Activated naive CD4-positive, alpha-beta T cell treated with anti-CD3 and anti-CD28 coated beads, Interleukin-2, amount 10 ng/mL, durations not matched to agents 7 days and 5 days (primary cell): ENCODE results near the gene SLC19A1.

Source experiments
- CTCF ChIA-PET: fragments of 350-600 bp; sonication (Branson Sonifier 250); formaldehyde crosslinking; loops from one replicate; lab custom pipeline; 2021; ENCODE audit warnings: antibody characterized with exemption; lab: Charles Lee
- DNase-seq: peaks from one replicate; pipeline ENCODE4 v3.0.0-alpha.2; 2020
- H3K27ac Mint-ChIP-seq: one replicate; pipeline ENCODE4 v1.8.0; 2021; ENCODE audit warnings: mild to moderate bottlenecking, moderate library complexity, mixed read lengths
- H3K27me3 Mint-ChIP-seq: one replicate; pipeline ENCODE4 v1.8.0; 2021; ENCODE audit warnings: mild to moderate bottlenecking, mixed read lengths
- H3K36me3 Mint-ChIP-seq: one replicate; pipeline ENCODE4 v1.8.0; 2021; ENCODE audit warnings: mixed read lengths
- H3K4me1 Mint-ChIP-seq: one replicate; pipeline ENCODE4 v1.8.0; 2021; ENCODE audit warnings: mixed read lengths
- H3K4me3 Mint-ChIP-seq: one replicate; pipeline ENCODE4 v1.8.0; 2021; ENCODE audit warnings: mild to moderate bottlenecking, moderate library complexity, mixed read lengths
- H3K9me3 Mint-ChIP-seq: one replicate; pipeline ENCODE4 v1.8.0; 2021; ENCODE audit warnings: mixed read lengths

SLC19A1 gene

GRCh38 chr21:45457161-45457831 lies 84.9 kb downstream of the SLC19A1 start:
- Mint-ChIP-seq H3K9me3 (peaks cover 11% of the 10 kb centered on the region), H3K4me1 (no peaks in the 10 kb centered on the region), H3K4me3 (no peak overlapping the region), H3K27ac (no peak overlapping the region), H3K27me3 (peaks cover 3% of the 10 kb centered on the region), H3K36me3 (no peaks in the 10 kb centered on the region)
- CTCF ChIA-PET, result no interaction called here
- no peak for DNase-seq

DNA sequence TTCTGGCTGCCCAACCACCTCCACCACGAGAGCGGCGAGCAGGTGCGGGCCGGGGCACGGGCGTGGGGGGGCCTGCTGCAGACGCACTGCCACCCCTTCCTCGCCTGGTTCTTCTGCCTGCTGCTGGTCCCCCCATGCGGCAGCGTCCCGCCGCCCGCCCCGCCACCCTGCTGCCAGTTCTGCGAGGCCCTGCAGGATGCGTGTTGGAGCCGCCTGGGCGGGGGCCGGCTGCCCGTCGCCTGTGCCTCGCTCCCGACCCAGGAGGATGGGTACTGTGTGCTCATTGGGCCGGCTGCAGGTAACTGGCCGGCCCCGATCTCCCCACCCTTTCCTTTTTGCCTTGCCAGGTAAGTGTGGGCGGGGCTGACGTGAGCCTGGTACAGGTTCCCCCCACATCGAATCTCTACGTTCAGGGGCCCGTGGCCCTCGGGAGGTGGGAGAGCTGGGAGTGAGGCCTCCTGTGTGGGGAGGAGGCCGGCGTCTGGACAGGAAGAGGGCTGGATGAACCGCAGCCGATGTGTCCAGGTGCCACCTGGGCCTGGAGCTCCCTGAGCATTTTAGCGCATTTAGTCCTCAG lies 85.6 kb downstream of the SLC19A1 start:
- H3K27me3 Mint-ChIP-seq, result no peaks in the 10 kb centered on the region
- no peak overlapping the region for H3K27ac Mint-ChIP-seq
- H3K9me3 Mint-ChIP-seq, result peaks cover 14% of the 10 kb centered on the region
- no peaks in the 10 kb centered on the region for H3K4me1 Mint-ChIP-seq
- DNase-seq, result no peak
- CTCF ChIA-PET, result no interaction called here
- no peaks in the 10 kb centered on the region for H3K36me3 Mint-ChIP-seq
- H3K4me3 Mint-ChIP-seq, result no peak overlapping the region

GRCh38 chr21:45455674-45456583 lies 86.3 kb downstream of the SLC19A1 start:
- CTCF ChIA-PET, result no interaction called here
- Mint-ChIP-seq H3K4me3 (no peak overlapping the region), H3K4me1 (no peaks in the 10 kb centered on the region), H3K36me3 (no peaks in the 10 kb centered on the region), H3K27me3 (no peaks in the 10 kb centered on the region), H3K9me3 (peaks cover 14% of the 10 kb centered on the region), H3K27ac (no peak overlapping the region)
- no peak for DNase-seq

GRCh38 chr21:45454926-45455673 lies 87.1 kb downstream of the SLC19A1 start:
- H3K4me1 Mint-ChIP-seq, result no peaks in the 10 kb centered on the region
- H3K27me3 Mint-ChIP-seq, result no peaks in the 10 kb centered on the region
- no peak for DNase-seq
- peaks cover 14% of the 10 kb centered on the region for H3K9me3 Mint-ChIP-seq
- H3K36me3 Mint-ChIP-seq, result no peaks in the 10 kb centered on the region
- no peak overlapping the region for H3K4me3 Mint-ChIP-seq
- CTCF ChIA-PET, result no interaction called here
- H3K27ac Mint-ChIP-seq, result no peak overlapping the region

DNA sequence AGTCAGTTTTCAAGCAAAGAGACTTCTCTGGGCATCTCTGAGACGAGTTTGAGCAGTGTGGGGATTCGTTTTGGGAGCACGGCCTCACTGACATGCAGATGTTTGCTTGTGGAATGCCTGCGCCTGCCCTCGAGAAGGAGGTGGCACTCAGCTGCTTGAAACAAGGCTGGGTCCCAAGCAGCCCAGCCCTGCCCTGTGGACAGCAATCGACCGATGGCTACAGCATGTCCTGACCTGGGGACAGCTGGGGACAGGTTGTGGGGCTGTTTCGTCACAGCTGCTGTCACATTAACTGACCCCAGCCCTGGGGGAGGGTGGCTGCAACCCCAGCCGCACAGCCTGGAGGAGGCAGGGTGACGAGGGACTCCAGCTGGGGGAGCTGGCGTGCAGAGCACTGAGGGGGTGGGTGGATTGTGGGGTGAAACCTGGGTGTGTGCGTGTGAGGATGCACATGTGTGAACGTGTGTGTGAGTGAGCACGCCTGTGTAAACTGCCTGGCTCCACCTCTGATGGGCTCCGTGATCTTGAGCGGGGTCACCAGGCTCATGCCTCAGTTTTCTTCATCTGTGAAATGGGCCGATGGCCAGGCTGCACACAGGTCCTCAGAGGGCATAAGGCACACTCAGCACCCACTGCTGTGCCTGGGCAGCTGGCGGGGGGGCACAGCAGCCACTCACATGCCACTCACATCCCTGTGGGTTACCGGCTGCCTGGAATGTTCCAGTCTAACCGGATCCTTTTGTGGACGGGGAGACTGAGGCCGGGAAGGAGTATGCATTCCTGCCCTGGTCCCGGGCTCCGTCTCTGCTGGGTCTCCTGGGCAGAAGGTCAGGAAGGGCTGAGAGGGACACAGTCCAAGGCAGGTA lies 87.9 kb downstream of the SLC19A1 start:
- Mint-ChIP-seq H3K27me3 (no peaks in the 10 kb centered on the region), H3K4me3 (no peak overlapping the region), H3K9me3 (peaks cover 14% of the 10 kb centered on the region), H3K4me1 (no peaks in the 10 kb centered on the region), H3K36me3 (no peaks in the 10 kb centered on the region), H3K27ac (no peak overlapping the region)
- CTCF ChIA-PET, result no interaction called here
- DNase-seq, result no peak

DNA sequence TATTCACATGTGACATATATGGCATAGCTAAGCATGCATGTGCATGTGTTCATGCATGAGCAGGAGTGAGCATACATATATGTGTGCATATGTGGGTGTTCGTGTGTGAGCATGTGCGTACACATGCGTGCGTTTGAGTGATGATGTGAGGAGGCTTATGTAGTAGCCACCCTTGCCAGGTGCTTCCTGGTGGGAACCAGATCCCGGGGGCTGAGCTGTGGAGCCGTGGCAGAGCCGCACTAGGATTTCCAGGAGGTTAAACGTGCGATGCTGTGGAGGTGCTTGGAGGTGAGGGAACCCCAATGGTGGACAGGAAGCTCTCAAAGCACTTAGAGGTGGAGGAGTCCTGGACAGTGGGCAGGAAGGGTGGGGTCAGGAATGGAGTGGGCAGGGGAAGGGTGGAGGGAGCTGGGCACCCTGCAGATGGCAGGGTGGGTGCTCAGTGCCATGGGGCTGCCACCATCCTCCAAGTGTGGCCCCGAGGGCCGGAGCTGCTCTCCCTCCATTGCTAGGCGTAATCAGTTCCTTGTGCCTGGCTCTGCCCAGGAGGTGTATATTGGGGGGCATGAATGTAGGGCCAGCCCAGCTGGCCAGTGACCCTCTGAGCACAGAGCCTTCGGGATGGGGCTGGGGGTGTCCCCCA lies 88.8 kb downstream of the SLC19A1 start:
- no peaks in the 10 kb centered on the region for H3K36me3 Mint-ChIP-seq

GRCh38 chr21:45452696-45453307 lies 89.4 kb downstream of the SLC19A1 start:
- CTCF ChIA-PET, result no interaction called here
- Mint-ChIP-seq H3K4me3 (no peak overlapping the region), H3K27me3 (peaks cover 3% of the 10 kb centered on the region), H3K27ac (no peak overlapping the region), H3K4me1 (no peaks in the 10 kb centered on the region), H3K9me3 (peaks cover 14% of the 10 kb centered on the region), H3K36me3 (no peaks in the 10 kb centered on the region)
- no peak for DNase-seq

More for the DNA sequence above, 88.8 kb downstream of the SLC19A1 start:
- no peak overlapping the region for H3K27ac Mint-ChIP-seq
- no peaks in the 10 kb centered on the region for H3K4me1 Mint-ChIP-seq
- CTCF ChIA-PET, result no interaction called here
- H3K9me3 Mint-ChIP-seq, result peaks cover 14% of the 10 kb centered on the region
- no peaks in the 10 kb centered on the region for H3K27me3 Mint-ChIP-seq
- H3K4me3 Mint-ChIP-seq, result no peak overlapping the region
- DNase-seq, result no peak

GRCh38 chr21:45451771-45452182 lies 90.5 kb downstream of the SLC19A1 start:
- Mint-ChIP-seq H3K27me3 (peaks cover 3% of the 10 kb centered on the region), H3K4me1 (no peaks in the 10 kb centered on the region), H3K9me3 (peaks cover 14% of the 10 kb centered on the region), H3K36me3 (no peaks in the 10 kb centered on the region), H3K27ac (no peak overlapping the region), H3K4me3 (no peak overlapping the region)
- CTCF ChIA-PET, result no interaction called here
- no peak for DNase-seq

DNA sequence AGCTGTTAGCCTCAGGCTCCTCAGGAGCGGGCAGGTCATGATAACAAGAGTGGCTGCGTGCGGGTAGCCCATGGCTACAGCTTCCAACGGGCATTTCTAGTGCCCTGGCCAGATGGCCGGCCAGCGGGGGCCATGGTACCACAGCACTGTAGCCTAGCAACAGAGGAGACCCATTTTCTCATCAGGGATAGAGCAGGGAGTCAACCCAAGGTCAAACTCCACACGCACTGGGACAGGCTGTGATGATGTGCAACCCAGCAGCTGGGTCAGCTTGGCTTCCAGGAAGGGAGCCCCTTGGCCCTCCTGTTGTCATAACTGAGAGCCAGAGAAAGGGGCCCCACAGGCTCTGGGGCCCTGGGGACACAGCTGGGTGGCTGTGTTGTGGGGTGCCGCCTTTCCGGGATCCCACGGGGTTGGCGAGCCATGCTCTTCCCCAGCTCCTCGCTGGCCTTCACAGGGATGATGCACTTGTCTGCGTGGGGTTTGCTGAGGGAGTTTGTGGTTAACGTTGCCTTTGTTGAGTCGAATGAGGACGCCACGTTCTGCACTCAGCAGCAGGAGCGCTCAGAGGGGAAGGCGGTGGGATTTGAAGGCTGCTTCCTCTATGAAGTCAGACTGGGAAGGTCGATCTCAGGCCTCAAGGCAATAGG lies 91.0 kb downstream of the SLC19A1 start:
- Mint-ChIP-seq H3K27ac (no peak overlapping the region), H3K9me3 (peaks cover 14% of the 10 kb centered on the region), H3K4me1 (no peaks in the 10 kb centered on the region), H3K27me3 (peaks cover 3% of the 10 kb centered on the region), H3K36me3 (no peaks in the 10 kb centered on the region), H3K4me3 (no peak overlapping the region)
- no peak for DNase-seq
- CTCF ChIA-PET, result no interaction called here

- DNase-seq, result no peak
- Mint-ChIP-seq H3K27ac (no peak overlapping the region), H3K4me1 (no peaks in the 10 kb centered on the region), H3K4me3 (no peak overlapping the region), H3K9me3 (peaks cover 14% of the 10 kb centered on the region), H3K36me3 (no peaks in the 10 kb centered on the region), H3K27me3 (peaks cover 3% of the 10 kb centered on the region)
- CTCF ChIA-PET, result no interaction called here
Observed at GRCh38 chr21:45450423-45451090, 91.7 kb downstream of the SLC19A1 start.

DNA sequence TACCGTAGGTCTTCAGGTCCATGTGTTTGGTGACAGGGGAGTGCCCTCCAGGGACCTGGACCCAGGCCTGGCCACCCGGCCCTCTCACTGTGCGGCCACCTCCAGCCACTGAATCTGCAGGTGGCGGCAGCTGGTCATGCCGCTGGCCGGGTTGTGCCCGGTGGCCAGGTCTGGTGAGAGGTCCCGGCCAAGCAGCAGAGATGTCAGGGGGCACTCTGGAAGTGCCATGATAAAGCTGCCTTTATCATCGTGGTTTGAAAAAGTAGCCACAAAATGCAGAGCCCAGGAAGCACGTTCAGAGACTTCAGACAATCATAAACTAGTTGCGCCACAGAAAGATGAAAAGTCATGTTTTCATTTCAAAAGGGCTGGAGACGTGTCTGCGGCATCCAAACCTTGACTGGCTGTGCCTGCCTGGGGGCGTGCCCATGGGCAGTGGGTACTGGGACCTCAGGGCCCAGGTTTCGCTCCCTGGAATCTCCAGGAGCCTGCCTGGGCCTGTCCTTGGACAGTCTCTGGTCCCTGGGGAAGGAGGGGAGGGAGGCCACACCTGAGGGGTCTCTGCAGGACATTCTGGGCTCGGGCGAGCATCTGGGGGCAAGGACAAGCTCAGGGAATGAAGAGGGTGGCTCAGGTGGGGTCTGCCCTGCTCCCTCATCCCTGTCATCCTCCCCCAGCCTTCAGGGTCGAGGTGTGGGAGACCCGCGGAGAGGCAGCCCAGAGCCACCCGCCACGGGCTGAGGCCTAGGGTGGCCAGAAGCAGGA lies 92.4 kb downstream of the SLC19A1 start:
- Mint-ChIP-seq H3K4me3 (no peak overlapping the region), H3K4me1 (no peaks in the 10 kb centered on the region), H3K9me3 (peaks cover 14% of the 10 kb centered on the region), H3K36me3 (no peaks in the 10 kb centered on the region), H3K27me3 (peaks cover 3% of the 10 kb centered on the region), H3K27ac (no peak overlapping the region)
- CTCF ChIA-PET, result no interaction called here
- DNase-seq, result no peak
